Measurements from ENCODE around the gene DAPK1. TPM values are rescaled to one million over a fixed set of nuclear protein-coding genes. Genes with fewer than 3 reads are reported as not detected.

DAPK1 gene
- total and polyA plus RNA-seq, 8 donors: 78.2 to 242 (median 215) TPM

DNA sequence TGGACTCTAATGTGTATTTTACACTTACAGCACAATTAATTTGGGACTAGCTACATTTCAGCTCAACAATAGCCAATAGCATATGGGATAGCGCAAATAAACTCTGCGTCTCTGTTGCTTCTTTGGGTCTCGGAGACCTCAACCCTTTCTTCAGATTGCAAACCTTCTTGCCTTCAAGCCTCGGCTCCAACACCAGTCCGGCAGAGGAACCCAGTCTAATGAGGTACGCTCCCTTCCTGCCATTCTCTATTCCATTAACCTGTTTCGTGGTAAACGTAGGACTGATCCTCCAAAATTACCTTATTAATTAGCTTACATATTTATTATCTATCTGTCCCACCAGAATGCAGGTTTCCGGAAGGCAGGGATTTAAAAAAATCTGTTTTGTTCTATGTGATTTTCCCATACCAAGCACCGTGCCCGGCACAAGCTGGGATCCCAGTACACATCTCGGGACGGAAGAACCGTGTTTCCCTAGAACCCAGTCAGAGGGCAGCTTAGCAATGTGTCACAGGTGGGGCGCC, 525 bp upstream of the DAPK1 start:
- Histone ChIP-seq H3K27ac (peak overlapping the region; percentile 85 to 86), H3K9me3 (no peaks in the 10 kb centered on the region), H3K36me3 (no peaks in the 10 kb centered on the region), H3K27me3 (peaks cover 0 to 46% of the 10 kb centered on the region in 2 donors), H3K4me1 (peaks cover 15 to 41% of the 10 kb centered on the region in 2 donors), H3K4me3 (peak overlapping the region; percentile 74)
- no peak for ATAC-seq
- no peak for DNase-seq
- intact Hi-C loops (cut with DNase I): no loop called here
- no peak for TF ChIP-seq CTCF (IDR thresholded peaks at IDR 0.05)

DNA sequence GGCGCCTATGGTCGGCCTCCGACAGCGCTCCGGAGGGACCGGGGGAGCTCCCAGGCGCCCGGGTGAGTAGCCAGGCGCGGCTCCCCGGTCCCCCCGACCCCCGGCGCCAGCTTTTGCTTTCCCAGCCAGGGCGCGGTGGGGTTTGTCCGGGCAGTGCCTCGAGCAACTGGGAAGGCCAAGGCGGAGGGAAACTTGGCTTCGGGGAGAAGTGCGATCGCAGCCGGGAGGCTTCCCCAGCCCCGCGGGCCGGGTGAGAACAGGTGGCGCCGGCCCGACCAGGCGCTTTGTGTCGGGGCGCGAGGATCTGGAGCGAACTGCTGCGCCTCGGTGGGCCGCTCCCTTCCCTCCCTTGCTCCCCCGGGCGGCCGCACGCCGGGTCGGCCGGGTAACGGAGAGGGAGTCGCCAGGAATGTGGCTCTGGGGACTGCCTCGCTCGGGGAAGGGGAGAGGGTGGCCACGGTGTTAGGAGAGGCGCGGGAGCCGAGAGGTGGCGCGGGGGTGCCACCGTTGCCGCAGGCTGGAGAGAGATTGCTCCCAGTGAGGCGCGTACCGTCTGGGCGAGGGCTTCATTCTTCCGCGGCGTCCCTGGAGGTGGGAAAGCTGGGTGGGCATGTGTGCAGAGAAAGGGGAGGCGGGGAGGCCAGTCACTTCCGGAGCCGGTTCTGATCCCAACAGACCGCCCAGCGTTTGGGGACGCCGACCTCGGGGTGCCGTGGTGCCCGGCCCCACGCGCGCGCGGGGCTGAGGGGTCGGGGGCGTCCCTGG, 561 bp downstream of the DAPK1 start:
- ATAC-seq: peak; percentile 60
- H3K4me3 ChIP-seq: peak overlapping the region; percentile 74
- peaks cover 0 to 41% of the 10 kb centered on the region in 2 donors for H3K27me3 ChIP-seq
- no peaks in the 10 kb centered on the region for H3K36me3 ChIP-seq
- TF ChIP-seq CTCF (IDR thresholded peaks at IDR 0.05): no peak
- intact Hi-C loops (cut with DNase I): no loop called here
- DNase-seq: peak; percentile 59 to 89 (median 64)
- H3K27ac ChIP-seq: peak overlapping the region; percentile 85 to 86
- H3K4me1 ChIP-seq: peaks cover 19 to 52% of the 10 kb centered on the region in 2 donors
- no peaks in the 10 kb centered on the region for H3K9me3 ChIP-seq

GRCh38 chr9:87498811-87499360, 1.2 kb downstream of the DAPK1 start:
- ATAC-seq (no peak), DNase-seq (no peak)
- H3K27me3 ChIP-seq: peaks cover 0 to 41% of the 10 kb centered on the region in 2 donors
- H3K27ac ChIP-seq: peak overlapping the region; percentile 85 to 86
- intact Hi-C loops (cut with DNase I): no loop called here
- no peaks in the 10 kb centered on the region for H3K9me3 ChIP-seq
- TF ChIP-seq CTCF (IDR thresholded peaks at IDR 0.05): no peak
- H3K4me3 ChIP-seq: peak overlapping the region; percentile 74
- no peaks in the 10 kb centered on the region for H3K36me3 ChIP-seq
- peaks cover 21 to 58% of the 10 kb centered on the region in 2 donors for H3K4me1 ChIP-seq

DNA sequence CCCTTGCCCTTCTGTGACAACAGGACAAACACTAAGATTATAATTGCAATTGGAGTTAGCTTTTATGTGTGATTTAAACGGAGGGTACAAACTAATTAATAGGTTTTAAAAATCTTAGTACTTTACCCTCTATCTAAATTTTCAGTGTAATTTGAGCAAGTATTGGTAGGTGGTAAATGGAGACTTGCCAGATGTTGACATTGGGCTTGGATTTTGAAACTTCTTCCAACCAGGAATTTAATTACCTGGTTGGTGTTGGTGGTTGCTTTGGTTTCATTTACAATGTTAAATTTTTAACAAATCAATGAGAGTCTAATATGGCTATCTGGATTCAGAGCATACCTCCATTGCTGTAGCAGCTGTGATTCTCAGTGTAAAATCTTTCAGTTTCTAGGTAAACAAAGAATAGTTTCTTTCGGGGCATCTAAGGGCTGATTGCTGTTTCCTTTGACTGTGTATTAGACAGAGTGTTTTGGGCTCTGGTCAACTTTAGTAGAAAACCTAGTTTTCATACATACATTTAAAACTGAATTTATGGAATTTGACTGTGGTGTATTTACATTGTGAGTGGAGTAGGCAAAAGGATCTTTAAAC, 1.9 kb downstream of the DAPK1 start:
- no peak for ATAC-seq
- no peaks in the 10 kb centered on the region for H3K36me3 ChIP-seq
- no peak for TF ChIP-seq CTCF (IDR thresholded peaks at IDR 0.05)
- H3K9me3 ChIP-seq: no peaks in the 10 kb centered on the region
- intact Hi-C loops (cut with DNase I): loop anchor here in 1 of 2 donors (10.0 kb wide), 1 partner anchor 105 kb away; no protein-coding TSS in a partner anchor
- H3K4me1 ChIP-seq: peaks cover 23 to 63% of the 10 kb centered on the region in 2 donors
- H3K27me3 ChIP-seq: peaks cover 0 to 41% of the 10 kb centered on the region in 2 donors
- H3K4me3 ChIP-seq: peak overlapping the region; percentile 74
- peak overlapping the region; percentile 85 to 86 for H3K27ac ChIP-seq
- DNase-seq: no peak
